H9 (cell line): ENCODE data around the gene CLIC1. TPM values are rescaled to one million over a fixed set of nuclear protein-coding genes. Genes with fewer than 3 reads are reported as not detected.
"Not testable (repeated sequence)": the region's sequence is repeated elsewhere in the genome, so short reads cannot be mapped to it uniquely, and the experiment has no call there.

Experiments
- DNase-seq: peaks from one replicate; pipeline ENCODE4 v3.0.0-alpha.2; 2017
- H2AFZ ChIP-seq: one replicate; pipeline ENCODE4 v1.6.1; 2013; ENCODE audit warnings: mild to moderate bottlenecking, low read length, control low read depth, moderate library complexity
- H2AK5ac ChIP-seq: 2 replicates; pipeline ENCODE4 v1.6.1; 2013; ENCODE audit warnings: low read length, control low read depth, mixed read lengths; ENCODE audit not compliant: insufficient read length
- H2BK120ac ChIP-seq: one replicate; pipeline ENCODE4 v1.6.1; 2013; ENCODE audit warnings: low read depth, mild to moderate bottlenecking, low read length, control low read depth, inconsistent platforms; ENCODE audit not compliant: poor library complexity, severe bottlenecking
- H2BK12ac ChIP-seq: 2 replicates; pipeline ENCODE4 v1.6.1; 2013; ENCODE audit warnings: low read length, control low read depth, mixed read lengths, low read depth; ENCODE audit not compliant: insufficient read length
- H2BK15ac ChIP-seq: 2 replicates; pipeline ENCODE4 v1.6.1; 2013; ENCODE audit warnings: low read depth, low read length, control low read depth
- H2BK20ac ChIP-seq: one replicate; pipeline ENCODE4 v1.6.1; 2013; ENCODE audit warnings: low read depth, mild to moderate bottlenecking, low read length, control low read depth, inconsistent platforms; ENCODE audit not compliant: poor library complexity, severe bottlenecking
- H2BK5ac ChIP-seq: 2 replicates; pipeline ENCODE4 v1.6.1; 2013; ENCODE audit warnings: low read length, control low read depth, mixed read lengths; ENCODE audit not compliant: insufficient read length
- H3K14ac ChIP-seq: 2 replicates; pipeline ENCODE4 v1.6.1; 2013; ENCODE audit warnings: low read length, control low read depth; ENCODE audit not compliant: insufficient read depth
- H3K18ac ChIP-seq: 2 replicates; pipeline ENCODE4 v1.6.1; 2013; ENCODE audit warnings: low read depth, mild to moderate bottlenecking, mixed read lengths, low read length, control low read depth; ENCODE audit not compliant: insufficient read length
- H3K23ac ChIP-seq: 2 replicates; pipeline ENCODE4 v1.6.1; 2013; ENCODE audit warnings: low read length, control low read depth, mixed read lengths, low read depth; ENCODE audit not compliant: insufficient read length
- H3K23me2 ChIP-seq: 2 replicates; pipeline ENCODE4 v1.6.1; 2013; ENCODE audit warnings: low read depth, mild to moderate bottlenecking, mixed read lengths, low read length, control low read depth; ENCODE audit not compliant: insufficient read length, poor library complexity, severe bottlenecking
- H3K27ac ChIP-seq: 2 replicates; pipeline ENCODE4 v1.5.1; 2013; ENCODE audit warnings: low read length, control low read depth, mixed read lengths, low read depth; ENCODE audit not compliant: insufficient read length
- H3K27me3 ChIP-seq: 2 replicates; pipeline ENCODE4 v1.6.1; 2013; ENCODE audit warnings: low read length, control low read depth, inconsistent platforms; ENCODE audit not compliant: insufficient read depth
- H3K4ac ChIP-seq: 2 replicates; pipeline ENCODE4 v1.6.1; 2013; ENCODE audit warnings: low read depth, mild to moderate bottlenecking, control low read depth, inconsistent platforms, low read length, moderate library complexity
- H3K4me1 ChIP-seq: 2 replicates; pipeline ENCODE4 v1.6.1; 2013; ENCODE audit warnings: low read length, control low read depth, inconsistent platforms; ENCODE audit not compliant: insufficient read depth
- H3K4me2 ChIP-seq: 2 replicates; pipeline ENCODE4 v1.6.1; 2013; ENCODE audit warnings: low read length, control low read depth, mixed read lengths; ENCODE audit not compliant: insufficient read length, insufficient read depth
- H3K56ac ChIP-seq: 2 replicates; pipeline ENCODE4 v1.6.1; 2013; ENCODE audit warnings: low read depth, mild to moderate bottlenecking, mixed read lengths, low read length, control low read depth; ENCODE audit not compliant: insufficient read length
- H3K79me1 ChIP-seq: 2 replicates; pipeline ENCODE4 v1.6.1; 2013; ENCODE audit warnings: low read depth, mild to moderate bottlenecking, moderate library complexity, low read length, control low read depth, inconsistent platforms; ENCODE audit not compliant: insufficient read depth, poor library complexity, severe bottlenecking
- H3K79me2 ChIP-seq: 2 replicates; pipeline ENCODE4 v1.6.1; 2013; ENCODE audit warnings: low read length, control low read depth, inconsistent platforms; ENCODE audit not compliant: insufficient read depth
- H3K9ac ChIP-seq: 2 replicates; pipeline ENCODE4 v1.6.1; 2013; ENCODE audit warnings: low read length, control low read depth, mixed read lengths; ENCODE audit not compliant: insufficient read length; ENCODE audit errors: extremely low read depth
- H3K9me3 ChIP-seq: one replicate; pipeline ENCODE4 v1.6.1; 2013; ENCODE audit warnings: low read depth, low read length, inconsistent platforms; ENCODE audit not compliant: control insufficient read depth
- H3T11ph ChIP-seq: one replicate; pipeline ENCODE4 v1.6.1; 2013; ENCODE audit warnings: mild to moderate bottlenecking, low read length, control low read depth, inconsistent platforms
- H4K20me1 ChIP-seq: one replicate; pipeline ENCODE4 v1.6.1; 2013; ENCODE audit not compliant: control insufficient read depth, insufficient read length, insufficient read depth
- H4K5ac ChIP-seq: 2 replicates; pipeline ENCODE4 v1.6.1; 2013; ENCODE audit warnings: low read depth, mild to moderate bottlenecking, mixed read lengths, low read length, control low read depth; ENCODE audit not compliant: insufficient read length
- H4K8ac ChIP-seq: replicated peaks from 2 replicates; pipeline ENCODE4 v1.6.1; 2013; ENCODE audit warnings: low read length, control low read depth, mixed read lengths, low read depth; ENCODE audit not compliant: insufficient read length
- H4K91ac ChIP-seq: 2 replicates; pipeline ENCODE4 v1.6.1; 2013; ENCODE audit warnings: low read depth, mild to moderate bottlenecking, moderate library complexity, mixed read lengths, low read length, control low read depth; ENCODE audit not compliant: insufficient read length
- H3K27ac Mint-ChIP-seq, 3 experiments: 2 replicates in 2 of 3; 3 replicates in 1 of 3; pipeline ENCODE4 v1.8.0; 2020 to 2021; ENCODE audit warnings: mixed read lengths in 3 of 3, mild to moderate bottlenecking in 1 of 3, moderate library complexity in 1 of 3
- H3K27me3 Mint-ChIP-seq: 2 replicates; pipeline ENCODE4 v1.8.0; 2021; ENCODE audit warnings: low read depth, mild to moderate bottlenecking, moderate library complexity, mixed read lengths
- H3K36me3 Mint-ChIP-seq, 3 experiments: 2 replicates in 2 of 3; 3 replicates in 1 of 3; pipeline ENCODE4 v1.8.0; 2020 to 2021; ENCODE audit warnings: low read depth in 3 of 3, mixed read lengths in 3 of 3; ENCODE audit not compliant: insufficient read depth in 1 of 3
- H3K4me1 Mint-ChIP-seq, 2 experiments: 2 replicates each; pipeline ENCODE4 v1.8.0; 2020; ENCODE audit warnings: mixed read lengths in 2 of 2
- H3K4me3 Mint-ChIP-seq, 2 experiments: 2 replicates in 1 of 2; 3 replicates in 1 of 2; pipeline ENCODE4 v1.8.0; 2020 to 2021; ENCODE audit warnings: mild to moderate bottlenecking in 2 of 2, mixed read lengths in 2 of 2, moderate library complexity in 1 of 2
- H3K9me3 Mint-ChIP-seq, 2 experiments: 2 replicates in 1 of 2; 3 replicates in 1 of 2; pipeline ENCODE4 v1.8.0; 2020; ENCODE audit warnings: mild to moderate bottlenecking in 2 of 2, mixed read lengths in 2 of 2, moderate library complexity in 1 of 2
- CTCF ChIP-seq: fragments of 200-600 bp; sonication (generic); conservative IDR thresholded peaks from 3 replicates; pipeline ENCODE4 v1.8.0; 2021; ENCODE audit warnings: antibody characterized with exemption, mild to moderate bottlenecking
- WGBS: extraction: QIAGEN DNeasy Blood & Tissue Kit; methylation state at CpG from one replicate; pipeline ENCODE4 v1.1.7; 2013; ENCODE audit warnings: missing lambda C conversion rate, low lambda C conversion rate, mixed read lengths; ENCODE audit not compliant: insufficient read length; ENCODE audit errors: extremely low coverage; 5-methylcytosine and 5-hydroxymethylcytosine counted together
- total RNA-seq: library from RNA; stranded (reverse); gene quantifications from 2 replicates; pipeline ENCODE4 v1.2.1, GENCODE V29; 2021

The CLIC1 gene
- total RNA-seq, 1 experiment from 2014 or later, result 265 TPM

- no peaks in the 10 kb centered on the region for H3K27me3 ChIP-seq
- H4K5ac ChIP-seq, result no peak overlapping the region
- no peak overlapping the region for H3K18ac ChIP-seq
- H4K91ac ChIP-seq, result no peak overlapping the region
- no peaks in the 10 kb centered on the region for H3K79me1 ChIP-seq
- no peak overlapping the region for H2BK15ac ChIP-seq
- WGBS, result no CpG with 5 or more reads among the region's 5 CpGs
- H3K14ac ChIP-seq, result no peak overlapping the region
- H3K27ac Mint-ChIP-seq, result no peak overlapping the region
- H3K23ac ChIP-seq, result no peak overlapping the region
- no peaks in the 10 kb centered on the region for H3K36me3 Mint-ChIP-seq
- no peaks in the 10 kb centered on the region for H3K79me2 ChIP-seq
- no peaks in the 10 kb centered on the region for H4K20me1 ChIP-seq
- H2BK12ac ChIP-seq, result no peak overlapping the region
- no peak overlapping the region for H4K8ac ChIP-seq
- peaks cover 9% of the 10 kb centered on the region for H3K27me3 Mint-ChIP-seq
- peaks cover 5% of the 10 kb centered on the region; the same call in 1 of the 2 replicates for H3K4me1 ChIP-seq
- H2BK120ac ChIP-seq, result no peak overlapping the region
- no peak overlapping the region for H2AK5ac ChIP-seq
- no peak overlapping the region for H2AFZ ChIP-seq
- TF ChIP-seq CTCF, result no peak
- no peak overlapping the region for H3K4me3 Mint-ChIP-seq
- H3K4me2 ChIP-seq, result no peak overlapping the region
- no peak overlapping the region for H3K56ac ChIP-seq
- H2BK5ac ChIP-seq, result no peak overlapping the region
- no peak overlapping the region for H3K9ac ChIP-seq
- H3K4ac ChIP-seq, result no peak overlapping the region
- DNase-seq, result no peak
- H3K4me1 Mint-ChIP-seq, result peaks cover 31 to 40% of the 10 kb centered on the region in 2 experiments
- H3K27ac ChIP-seq, result no peak overlapping the region
- no peaks in the 10 kb centered on the region for H3K23me2 ChIP-seq
- H3T11ph ChIP-seq, result no peak overlapping the region
- H3K9me3 ChIP-seq, result no peaks in the 10 kb centered on the region
- no peaks in the 10 kb centered on the region for H3K9me3 Mint-ChIP-seq
- H2BK20ac ChIP-seq, result no peak overlapping the region
Observed at GRCh38 chr6:31710523-31711219, 25.7 kb downstream of the CLIC1 start.

- not testable (repeated sequence) for H2BK20ac ChIP-seq, H2BK120ac ChIP-seq, H3K27me3 Mint-ChIP-seq, H3K4me3 Mint-ChIP-seq, H2AFZ ChIP-seq, H3K23me2 ChIP-seq, H4K8ac ChIP-seq, H2AK5ac ChIP-seq, H3K9ac ChIP-seq, H3K9me3 Mint-ChIP-seq, H2BK5ac ChIP-seq, H3K56ac ChIP-seq, H3K14ac ChIP-seq, H3K27me3 ChIP-seq, H3K23ac ChIP-seq, H3K79me1 ChIP-seq, H3K36me3 Mint-ChIP-seq, H2BK12ac ChIP-seq, DNase-seq, H3K4me2 ChIP-seq, H3T11ph ChIP-seq, H3K27ac Mint-ChIP-seq, H4K91ac ChIP-seq, H3K18ac ChIP-seq, H2BK15ac ChIP-seq, H3K9me3 ChIP-seq, H4K20me1 ChIP-seq, H4K5ac ChIP-seq, H3K4ac ChIP-seq, H3K79me2 ChIP-seq, H3K4me1 ChIP-seq, H3K27ac ChIP-seq
- H3K4me1 Mint-ChIP-seq, result peaks cover 24 to 29% of the 10 kb centered on the region in 2 experiments
- WGBS, result no CpG with 5 or more reads among the region's 11 CpGs
Observed at GRCh38 chr6:31709157-31709556, 27.2 kb downstream of the CLIC1 start.
